Stimulated activated CD4-positive, alpha-beta T cell treated with anti-CD3 and anti-CD28 coated beads, Interleukin-1b, Interleukin-23, amount 100 ng/mL, for 1 hour (primary cell): Measurements from ENCODE around the gene COX4I1.

ENCODE experiments used
- DNase-seq, 2 donors: peaks; one replicate each; pipeline ENCODE4 v3.0.0-alpha.2; 2020; ENCODE audit warnings: low read depth in 2 of 2

Gene COX4I1

GRCh38 chr16:85840801-85841200 is 41.3 kb downstream of the COX4I1 start:
- no peak for DNase-seq

DNA sequence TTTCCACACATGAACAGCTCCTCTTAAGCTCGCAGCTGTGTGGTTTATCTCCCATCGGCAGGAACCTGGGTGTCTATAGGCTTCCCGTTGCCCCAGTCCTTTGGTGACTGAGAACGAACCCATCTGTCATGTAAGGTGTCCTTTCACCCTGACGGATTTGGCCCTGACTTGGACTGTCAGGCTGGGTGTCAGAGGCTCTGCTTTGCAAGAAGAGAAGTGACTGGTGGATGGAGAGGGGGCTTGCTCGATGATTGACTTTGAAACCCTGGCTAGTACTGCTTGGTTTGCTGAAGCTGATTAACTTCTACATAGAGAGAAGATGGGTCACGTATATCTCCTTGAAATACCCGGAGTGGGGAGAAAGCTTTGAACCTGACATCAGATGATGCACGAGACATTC is 42.9 kb downstream of the COX4I1 start:
- DNase-seq, result no peak

DNA sequence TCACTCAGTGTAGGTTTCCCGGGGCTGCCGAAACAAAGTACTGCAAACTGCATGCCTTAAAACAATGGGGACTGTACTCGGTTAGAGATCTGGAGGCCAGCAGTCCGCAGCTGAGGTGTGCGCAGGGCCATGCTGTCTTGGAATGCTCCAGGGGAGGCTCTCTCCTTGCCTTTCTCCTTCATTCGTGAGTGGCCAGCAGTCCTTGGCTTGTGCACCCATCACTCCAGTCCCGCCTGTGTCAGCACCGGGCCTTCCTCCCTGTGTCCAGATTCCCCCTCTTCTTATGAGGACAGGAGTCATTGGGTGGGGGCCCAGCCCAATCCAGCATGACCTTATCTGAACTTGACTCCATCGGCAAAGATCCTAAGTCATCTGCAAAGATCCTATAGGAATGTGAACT is 43.4 kb downstream of the COX4I1 start:
- no peak for DNase-seq

DNA sequence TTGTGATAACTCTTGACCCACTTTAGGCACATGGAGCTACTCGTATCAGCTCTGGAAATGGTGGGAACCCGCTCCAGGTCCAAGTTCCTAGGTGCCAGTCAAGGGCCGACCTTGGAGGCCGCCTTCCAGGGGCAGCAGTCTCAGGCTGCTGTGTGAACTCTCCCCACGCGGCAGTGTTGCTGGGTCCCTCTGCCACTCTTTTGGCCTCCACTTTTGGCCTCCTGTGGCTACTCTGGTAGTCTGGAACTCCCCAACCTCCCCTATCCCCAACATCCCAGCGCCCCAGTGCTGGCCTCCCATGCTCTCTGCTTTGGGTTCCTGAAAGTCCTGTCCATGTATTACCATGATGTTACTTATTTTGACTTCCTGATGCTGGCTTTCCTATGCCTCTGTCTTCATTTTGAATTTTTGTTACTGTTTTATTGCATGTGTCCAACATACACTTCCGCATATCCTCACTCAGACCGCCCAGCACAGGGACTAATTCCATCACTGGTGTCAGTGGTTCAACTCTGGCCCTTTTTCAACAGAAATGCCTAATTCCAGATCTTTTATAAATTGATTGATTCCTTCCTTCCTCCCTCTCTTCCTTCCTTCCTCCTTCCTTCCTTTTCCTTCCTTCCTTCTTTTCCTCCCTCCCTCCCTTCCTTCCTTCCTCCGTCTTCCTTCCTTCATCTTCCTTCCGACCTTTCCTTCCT is 44.1 kb downstream of the COX4I1 start:
- DNase-seq, result no peak

GRCh38 chr16:85844169-85844481 is 44.6 kb downstream of the COX4I1 start:
- no peak for DNase-seq

DNA sequence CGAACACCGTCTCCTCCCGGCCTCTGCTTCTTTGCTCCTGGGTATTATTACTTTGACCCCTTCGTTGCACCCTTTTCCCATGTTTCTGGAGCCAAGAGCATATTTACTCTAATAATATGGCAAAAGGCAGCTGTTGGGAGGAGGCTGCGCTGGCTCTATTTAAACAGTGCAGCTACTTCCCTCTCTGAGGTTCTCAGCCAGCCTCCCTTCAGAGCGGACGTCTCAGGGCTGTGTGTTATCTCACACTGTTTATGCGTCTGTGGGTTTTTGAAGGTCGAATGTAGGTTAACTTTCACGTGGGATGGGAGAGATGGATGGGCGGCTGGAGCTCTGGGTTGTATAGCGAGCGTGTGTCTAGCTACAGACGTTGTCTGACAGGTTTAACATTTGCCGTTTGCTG is 45.3 kb downstream of the COX4I1 start:
- DNase-seq, result no peak

DNA sequence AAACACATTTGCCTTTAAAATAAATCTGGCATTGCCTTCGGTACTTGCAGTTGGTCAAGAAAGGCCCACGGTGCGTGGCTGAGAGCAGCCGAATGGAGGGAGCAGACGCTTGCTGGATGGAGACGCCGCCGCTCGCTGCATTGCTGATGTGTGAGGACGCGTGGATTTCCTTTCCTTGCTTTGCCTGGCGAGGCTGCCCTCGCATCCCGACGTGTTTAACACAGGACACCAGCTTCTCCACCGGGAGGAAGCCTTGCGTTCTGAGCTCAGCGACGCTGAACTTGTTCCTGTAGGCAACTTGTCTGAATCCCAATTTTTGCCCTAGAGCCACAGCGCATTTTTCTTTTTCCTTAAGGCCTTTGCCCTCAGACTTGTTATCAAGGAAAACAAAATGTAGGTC is 45.8 kb downstream of the COX4I1 start:
- no peak for DNase-seq

- no peak for DNase-seq
These were observed 47.0 kb downstream of the COX4I1 start for GRCh38 chr16:85846461-85846860.

DNA sequence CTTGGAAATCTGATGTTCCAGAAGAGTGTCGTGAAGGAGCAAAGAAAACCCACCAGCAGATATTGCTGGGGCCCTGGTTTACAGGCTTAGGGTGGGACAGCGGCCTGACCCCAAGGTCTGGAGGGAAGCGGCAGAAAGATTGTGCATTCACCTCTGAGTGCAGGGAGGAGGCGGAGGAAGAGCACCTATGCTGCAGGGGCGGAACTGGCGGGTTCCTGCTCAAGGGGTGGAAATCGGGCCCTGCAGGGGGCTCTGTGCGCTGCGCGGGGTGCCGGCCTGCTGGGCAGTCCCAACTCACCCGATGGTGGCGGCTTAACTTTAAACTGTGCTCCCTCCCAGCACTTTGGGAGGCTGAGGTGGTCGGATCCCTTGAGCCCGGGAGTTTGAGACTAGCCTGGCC is 47.5 kb downstream of the COX4I1 start:
- DNase-seq, result no peak

GRCh38 chr16:85847681-85848601 is 48.4 kb downstream of the COX4I1 start:
- no peak for DNase-seq

GRCh38 chr16:85848986-85849385 is 49.5 kb downstream of the COX4I1 start:
- no peak for DNase-seq

- no peak for DNase-seq
These were observed 49.9 kb downstream of the COX4I1 start for GRCh38 chr16:85849388-85849787.

GRCh38 chr16:85850344-85850880 is 50.9 kb downstream of the COX4I1 start:
- DNase-seq, result no peak

DNA sequence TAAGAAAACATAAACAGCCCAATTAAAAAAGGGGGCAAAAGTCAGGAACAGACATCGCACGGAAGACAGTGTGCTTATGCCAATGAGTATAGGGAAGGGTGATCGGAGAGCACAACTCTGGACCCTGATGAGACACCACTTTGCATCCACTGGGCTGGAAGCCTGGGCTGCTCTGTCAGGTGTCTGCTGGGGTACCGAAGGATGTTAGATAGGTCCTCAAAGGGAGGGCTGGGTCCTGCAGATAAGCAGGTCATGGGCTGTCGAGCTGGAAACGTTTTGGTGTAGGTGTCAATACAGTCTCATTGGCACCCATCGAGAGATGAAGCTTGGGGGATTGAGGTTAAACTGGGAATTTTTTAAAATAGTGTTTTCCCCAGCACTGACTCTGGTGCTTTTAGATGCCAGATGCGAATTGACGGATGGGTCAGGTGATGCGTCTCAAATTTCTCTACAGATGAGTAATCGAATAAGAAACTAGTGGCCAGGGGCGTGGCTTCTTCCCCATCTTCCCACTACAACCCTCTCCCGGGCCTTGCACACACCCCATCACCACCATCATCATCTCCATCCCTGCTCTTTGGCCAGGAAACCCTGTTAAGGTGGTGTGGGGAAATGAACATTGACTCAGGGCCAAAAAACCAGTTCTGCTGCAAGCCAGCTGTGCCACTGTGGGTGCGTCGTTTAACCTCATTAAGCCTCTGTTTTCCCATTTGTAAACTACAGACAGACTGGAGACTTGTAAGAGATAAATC is 51.7 kb downstream of the COX4I1 start:
- no peak for DNase-seq

DNA sequence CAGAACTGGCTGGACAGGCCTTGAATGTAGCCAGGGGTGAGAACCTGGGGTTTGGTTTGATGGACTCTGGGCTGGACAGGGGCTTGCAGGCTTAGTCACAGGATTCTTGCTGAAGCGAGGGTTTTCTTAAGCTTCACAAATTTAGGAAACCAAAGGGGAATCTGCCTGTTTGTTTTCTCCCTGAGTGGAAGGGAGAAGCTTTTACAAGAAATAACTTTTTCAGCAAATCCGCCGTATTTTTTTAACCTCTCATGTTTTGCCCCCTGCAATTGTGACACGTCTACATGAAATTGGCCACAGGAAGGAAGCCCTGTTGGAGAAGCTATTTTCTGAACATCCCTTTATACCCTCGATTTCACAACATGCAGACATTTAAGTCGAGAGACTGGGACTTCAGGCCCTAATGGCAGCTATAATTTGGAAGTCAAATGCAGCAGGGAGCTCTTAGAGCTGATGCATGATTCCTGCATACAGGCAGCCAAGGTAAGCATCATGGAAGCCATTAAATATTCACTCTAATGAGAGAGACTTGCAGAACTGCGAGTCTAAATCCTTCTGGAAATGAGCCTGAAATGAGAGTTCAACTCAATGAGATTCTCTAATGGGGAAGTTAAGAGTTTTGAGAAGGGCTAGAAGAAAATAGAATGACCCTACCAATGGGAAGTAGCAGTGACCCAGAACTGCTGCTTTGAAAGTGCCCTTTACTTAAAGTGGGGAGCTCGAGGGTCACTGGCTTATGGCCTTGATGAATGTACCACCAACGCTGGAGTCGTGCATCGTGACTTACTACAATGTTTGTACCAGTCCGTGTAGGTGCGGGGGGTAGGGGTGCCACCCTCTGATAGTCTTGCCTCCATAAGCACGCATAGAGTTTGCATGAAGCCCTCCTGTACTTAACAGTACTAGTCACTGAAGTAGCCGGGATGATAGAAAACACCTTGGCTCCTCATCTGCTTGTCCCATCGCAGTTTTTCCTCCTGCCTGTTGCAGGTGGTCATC is 54.4 kb downstream of the COX4I1 start:
- no peak for DNase-seq

DNA sequence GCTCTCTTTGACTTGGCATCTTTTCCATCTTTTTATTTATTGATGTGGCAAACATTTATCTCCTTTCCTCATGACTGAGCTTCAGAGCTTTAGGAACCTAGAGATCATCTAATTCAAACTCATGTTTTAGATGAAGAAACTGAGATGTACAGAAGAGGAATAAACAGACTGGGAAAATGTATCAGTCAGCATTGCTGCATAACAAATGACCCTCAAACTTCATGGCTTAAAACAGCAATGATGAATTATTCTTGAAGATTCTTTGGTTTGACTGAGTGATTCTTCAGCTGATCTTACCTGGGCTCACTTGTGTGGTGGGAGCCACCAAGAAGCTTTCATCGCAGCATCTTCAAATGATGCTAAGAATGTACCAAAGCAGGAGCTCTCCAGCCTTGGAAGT is 55.4 kb downstream of the COX4I1 start:
- DNase-seq, result no peak

- no peak for DNase-seq
These were observed 56.6 kb downstream of the COX4I1 start for GRCh38 chr16:85856079-85856478.

- no peak for DNase-seq
These were observed 57.1 kb downstream of the COX4I1 start for GRCh38 chr16:85856585-85856984.
